ENCODE data around the gene KCNH1. TPM values are rescaled to one million over a fixed set of nuclear protein-coding genes. Genes with fewer than 3 reads are reported as not detected.

Gene KCNH1
- polyA plus RNA-seq, 1 of the 3 experiments (the other 2 are of a cell fraction): 0.08 TPM

DNA sequence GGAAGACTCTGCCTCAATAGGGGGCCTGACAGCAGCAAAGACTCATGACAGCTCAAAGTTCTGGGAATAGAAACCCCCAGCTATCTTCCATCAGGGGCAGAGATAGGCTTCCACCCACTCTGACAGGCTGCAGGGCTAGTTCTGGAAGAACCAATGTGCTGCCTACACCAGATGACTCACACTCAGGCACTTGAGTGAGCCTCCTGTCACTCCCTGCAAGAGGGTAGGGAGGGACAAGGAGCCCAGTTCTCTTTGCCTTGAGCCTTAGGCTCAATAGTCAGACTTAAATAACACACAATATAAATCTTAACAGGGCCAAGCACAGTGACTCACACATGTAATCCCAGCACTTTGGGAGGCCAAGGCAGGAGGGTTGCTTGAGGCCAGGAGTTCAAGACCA is 418.9 kb downstream of the KCNH1 start:
- no peak for DNase-seq
- H3K9me2 ChIP-seq: no peaks in the 10 kb centered on the region
- TF ChIP-seq CHD2 (IDR thresholded peaks at IDR 0.05; ENCODE audit: low read length, partially characterized antibody): no peak
- no peak for TF ChIP-seq NRF1 (IDR thresholded peaks at IDR 0.05; ENCODE audit: low read depth, low read length)
- TF ChIP-seq RAD21 (IDR thresholded peaks at IDR 0.05; ENCODE audit: low read length): no peak
- TF ChIP-seq, protein P1, sequence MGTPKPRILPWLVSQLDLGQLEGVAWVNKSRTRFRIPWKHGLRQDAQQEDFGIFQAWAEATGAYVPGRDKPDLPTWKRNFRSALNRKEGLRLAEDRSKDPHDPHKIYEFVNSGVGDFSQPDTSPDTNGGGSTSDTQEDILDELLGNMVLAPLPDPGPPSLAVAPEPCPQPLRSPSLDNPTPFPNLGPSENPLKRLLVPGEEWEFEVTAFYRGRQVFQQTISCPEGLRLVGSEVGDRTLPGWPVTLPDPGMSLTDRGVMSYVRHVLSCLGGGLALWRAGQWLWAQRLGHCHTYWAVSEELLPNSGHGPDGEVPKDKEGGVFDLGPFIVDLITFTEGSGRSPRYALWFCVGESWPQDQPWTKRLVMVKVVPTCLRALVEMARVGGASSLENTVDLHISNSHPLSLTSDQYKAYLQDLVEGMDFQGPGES (IDR thresholded peaks at IDR 0.05; ENCODE audit: low read depth, low read length): no peak
- TF ChIP-seq RXRA (IDR thresholded peaks at IDR 0.05; ENCODE audit: borderline replicate concordance, low read depth): no peak
- TF ChIP-seq, protein P2, sequence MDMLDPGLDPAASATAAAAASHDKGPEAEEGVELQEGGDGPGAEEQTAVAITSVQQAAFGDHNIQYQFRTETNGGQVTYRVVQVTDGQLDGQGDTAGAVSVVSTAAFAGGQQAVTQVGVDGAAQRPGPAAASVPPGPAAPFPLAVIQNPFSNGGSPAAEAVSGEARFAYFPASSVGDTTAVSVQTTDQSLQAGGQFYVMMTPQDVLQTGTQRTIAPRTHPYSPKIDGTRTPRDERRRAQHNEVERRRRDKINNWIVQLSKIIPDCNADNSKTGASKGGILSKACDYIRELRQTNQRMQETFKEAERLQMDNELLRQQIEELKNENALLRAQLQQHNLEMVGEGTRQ (IDR thresholded peaks at IDR 0.05; ENCODE audit: borderline replicate concordance, low read depth, low read length): no peak
- no peak for TF ChIP-seq FOXJ3 (CRISPR knock-in tag; IDR thresholded peaks at IDR 0.05)
- TF ChIP-seq RFX5 (IDR thresholded peaks at IDR 0.05; ENCODE audit: low read length): no peak
- no peak for TF ChIP-seq SIN3A (IDR thresholded peaks at IDR 0.05; ENCODE audit: borderline replicate concordance, low read depth, low read length)
- no peak for TF ChIP-seq TCF12 (IDR thresholded peaks at IDR 0.05)
- no peak for TF ChIP-seq FOXM1 (IDR thresholded peaks at IDR 0.05; ENCODE audit: low read depth)
- TF ChIP-seq PBX3 (IDR thresholded peaks at IDR 0.05): no peak
- no peak for TF ChIP-seq RCOR1 (IDR thresholded peaks at IDR 0.05; ENCODE audit: low read length)
- TF ChIP-seq ELF1 (IDR thresholded peaks at IDR 0.05): no peak
- no peak for TF ChIP-seq GABPA (IDR thresholded peaks at IDR 0.05; ENCODE audit: low read depth)
- TF ChIP-seq JUND (IDR thresholded peaks at IDR 0.05): no peak
- H2AFZ ChIP-seq (ENCODE audit: low read depth): no peak overlapping the region
- H3K9me3 ChIP-seq: no peaks in the 10 kb centered on the region
- ChIA-PET POLR2A (no interaction called here), CTCF (interaction anchor here (0.8 kb wide), 1 partner anchor 419 kb away, joined by 4 read pairs; the partner anchor contains the start of gene KCNH1)
- no peaks in the 10 kb centered on the region for H3K79me2 ChIP-seq (ENCODE audit: insufficient read depth)
- H3K9ac ChIP-seq: no peak overlapping the region
- no peaks in the 10 kb centered on the region for H4K20me1 ChIP-seq (ENCODE audit: insufficient read depth)
- H3K27ac ChIP-seq (ENCODE audit: low read depth in 2 of 2, low read length in 1 of 2): no peak overlapping the region
- H3K27me3 ChIP-seq (ENCODE audit: insufficient read depth): no peaks in the 10 kb centered on the region
- no peak overlapping the region for H3K4me2 ChIP-seq
- H3K36me3 ChIP-seq (replicated peaks in 1 of 2; ENCODE audit: control insufficient read depth in 1 of 2, insufficient read depth in 2 of 2, low read length in 1 of 2): no peaks in the 10 kb centered on the region
- H3K4me1 ChIP-seq (ENCODE audit: control insufficient read depth in 1 of 2, insufficient read depth in 2 of 2, low read depth in 1 of 2, low read length in 1 of 2): no peaks in the 10 kb centered on the region; a peak in 1 of 4 replicates
- no peak overlapping the region for H3K4me3 ChIP-seq (ENCODE audit: low read depth in 2 of 2, low read length in 1 of 2)
- no peaks in the 10 kb centered on the region for H3F3A ChIP-seq (replicated peaks; ENCODE audit: insufficient read depth)

DNA sequence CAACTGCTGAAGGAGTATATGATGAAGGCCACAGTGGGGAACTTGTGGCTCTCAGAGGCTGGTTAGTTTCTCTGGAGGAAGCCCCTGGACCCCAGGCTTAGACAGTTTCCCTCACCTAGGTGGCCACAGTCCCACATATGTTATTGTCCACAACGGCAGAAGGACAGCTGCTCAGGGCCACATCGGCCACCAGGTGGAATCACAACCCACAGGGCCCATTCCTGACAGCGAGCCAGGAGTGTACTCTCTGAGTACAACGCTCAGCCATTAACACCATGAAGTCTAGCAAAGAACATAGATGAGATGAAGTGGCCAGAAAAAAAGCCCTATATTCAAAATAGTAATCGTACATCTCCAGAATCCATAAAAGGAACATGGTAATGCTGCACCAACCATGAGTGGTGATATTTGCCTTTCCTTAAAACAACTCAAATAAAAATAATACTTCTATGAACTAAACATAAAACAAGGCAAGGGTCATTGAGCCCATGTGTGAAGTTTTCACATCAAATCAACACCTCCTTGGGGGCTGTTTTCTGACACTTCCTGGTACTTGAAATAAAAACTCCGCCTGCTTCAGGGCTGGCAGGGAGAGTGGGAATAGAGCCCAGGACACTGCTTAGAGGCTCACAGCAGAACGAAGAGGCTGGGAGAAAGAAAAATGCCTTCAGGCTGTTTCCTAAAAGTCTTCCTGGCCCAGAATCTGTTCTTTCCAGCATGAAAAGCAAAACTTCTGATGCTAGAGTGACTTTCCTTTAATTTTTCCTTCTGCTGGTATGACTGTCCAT is 421.9 kb downstream of the KCNH1 start:
- H2AFZ ChIP-seq (ENCODE audit: low read depth): no peak overlapping the region
- H3K4me3 ChIP-seq (ENCODE audit: low read depth in 2 of 2, low read length in 1 of 2): no peak overlapping the region
- H3K27me3 ChIP-seq (ENCODE audit: insufficient read depth): no peaks in the 10 kb centered on the region
- no peaks in the 10 kb centered on the region for H3K9me3 ChIP-seq
- ChIA-PET CTCF (no interaction called here), POLR2A (no interaction called here)
- no peaks in the 10 kb centered on the region for H4K20me1 ChIP-seq (ENCODE audit: insufficient read depth)
- TF ChIP-seq FOXM1 (IDR thresholded peaks at IDR 0.05; ENCODE audit: low read depth) (no peak), RAD21 (IDR thresholded peaks at IDR 0.05; ENCODE audit: low read length) (0 out of 2 replicates have a peak, but pooled peaks have one; percentile 5)
- no peaks in the 10 kb centered on the region for H3K9me2 ChIP-seq
- no peaks in the 10 kb centered on the region for H3F3A ChIP-seq (replicated peaks; ENCODE audit: insufficient read depth)
- H3K27ac ChIP-seq (ENCODE audit: low read depth in 2 of 2, low read length in 1 of 2): no peak overlapping the region
- H3K9ac ChIP-seq: no peak overlapping the region
- DNase-seq: no peak
- no peak overlapping the region for H3K4me2 ChIP-seq
- 40% methylated on average over 7 of the region's 7 CpGs for WGBS (ENCODE audit: low lambda C conversion rate)
- H3K36me3 ChIP-seq (replicated peaks in 1 of 2; ENCODE audit: control insufficient read depth in 1 of 2, insufficient read depth in 2 of 2, low read length in 1 of 2): no peaks in the 10 kb centered on the region
- H3K79me2 ChIP-seq (ENCODE audit: insufficient read depth): no peaks in the 10 kb centered on the region
- peaks cover 0 to 5% of the 10 kb centered on the region in 2 experiments; a peak in 1 of 4 replicates for H3K4me1 ChIP-seq (ENCODE audit: control insufficient read depth in 1 of 2, insufficient read depth in 2 of 2, low read depth in 1 of 2, low read length in 1 of 2)
